GM12878 (cell line): ENCODE data around the gene DPYSL3. TPM values are rescaled to one million over a fixed set of nuclear protein-coding genes. Genes with fewer than 3 reads are reported as not detected.

ENCODE experiments used
- ATAC-seq: fragments of 200-7000 bp; cut with Tn5 transposase; 3 replicates; pipeline ENCODE4 v1.9.1; 2020; ENCODE audit warnings: mild to moderate bottlenecking, moderate library complexity
- BruUV-seq: library from RNA; stranded (reverse); fragments of 400-500 nt; replicated peaks from 2 replicates; lab custom pipeline; 2021; lab: Mats Ljungman, UMichigan
- CTCF ChIA-PET: fragments of 300-600 bp; sonication (Branson Sonifier 250); formaldehyde crosslinking; extraction: SDS; loops from one replicate; lab custom pipeline; 2021; ENCODE audit warnings: inconsistent platforms; lab: Yijun Ruan, JAX
- POLR2A ChIA-PET: fragments of 350-600 bp; formaldehyde crosslinking; extraction: SDS; loops from one replicate; lab custom pipeline; 2021; ENCODE audit warnings: inconsistent platforms; lab: Charles Lee
- RAD21 ChIA-PET: fragments of 300-600 bp; sonication (Branson Sonifier 250); formaldehyde crosslinking; loops from one replicate; lab custom pipeline; 2023; ENCODE audit warnings: antibody characterized with exemption; ENCODE audit not compliant: unreplicated experiment; lab: Charles Lee
- SMC1A ChIA-PET: fragments of 300-600 bp; sonication (Branson Sonifier 250); formaldehyde crosslinking; loops from one replicate; lab custom pipeline; 2023; ENCODE audit not compliant: unreplicated experiment, uncharacterized antibody; lab: Charles Lee
- DNase-seq: peaks from one replicate; pipeline ENCODE4 v3.0.0-alpha.2; 2011; ENCODE audit warnings: low read depth, low spot score
- FAIRE-seq: peaks from 3 replicates; lab custom pipeline; 2011; peaks lifted over from hg19 to GRCh38; lab: Jason Lieb, UNC
- H2AFZ ChIP-seq: 2 replicates; pipeline ENCODE4 v1.6.0; 2011; ENCODE audit warnings: low read depth, low read length, control low read depth; ENCODE audit not compliant: control insufficient read depth
- H3K27ac ChIP-seq: 2 replicates; pipeline ENCODE4 v1.5.1; 2011; ENCODE audit warnings: control low read depth; ENCODE audit not compliant: control insufficient read depth, insufficient read depth
- H3K27me3 ChIP-seq, 2 experiments: replicated peaks in 1 of 2; 2 replicates each; pipeline versions ENCODE4 v1.6.0 to v1.6.1; 2011; ENCODE audit warnings: low read length in 1 of 2; ENCODE audit not compliant: control insufficient read depth in 2 of 2, insufficient read depth in 2 of 2
- H3K36me3 ChIP-seq, 2 experiments: 2 replicates each; pipeline ENCODE4 v1.5.1; 2011; ENCODE audit warnings: low read length in 1 of 2; ENCODE audit not compliant: control insufficient read depth in 2 of 2, insufficient read depth in 2 of 2
- H3K4me1 ChIP-seq: 2 replicates; pipeline ENCODE4 v1.6.1; 2011; ENCODE audit warnings: mild to moderate bottlenecking, low read length, moderate library complexity, mixed read lengths; ENCODE audit not compliant: control insufficient read depth, insufficient read depth
- H3K4me2 ChIP-seq: 2 replicates; pipeline ENCODE4 v1.6.0; 2011; ENCODE audit warnings: control low read depth; ENCODE audit not compliant: control insufficient read depth, insufficient read depth
- H3K4me3 ChIP-seq: fragments of 200-600 bp; sonication (generic); 2 replicates; pipeline ENCODE4 v1.5.1; 2016
- H3K79me2 ChIP-seq: 2 replicates; pipeline ENCODE4 v1.6.0; 2011; ENCODE audit warnings: low read length; ENCODE audit not compliant: control insufficient read depth, insufficient read depth
- H3K9ac ChIP-seq: 2 replicates; pipeline ENCODE4 v1.8.0; 2011; ENCODE audit warnings: low read length, control low read depth, mixed read lengths; ENCODE audit not compliant: control insufficient read depth, insufficient read depth
- H3K9me3 ChIP-seq: replicated peaks from 3 replicates; pipeline ENCODE4 v1.5.1; 2011; ENCODE audit warnings: mild to moderate bottlenecking, low read length; ENCODE audit not compliant: control insufficient read depth, insufficient read depth
- H4K20me1 ChIP-seq: 2 replicates; pipeline ENCODE4 v1.6.0; 2011; ENCODE audit not compliant: control insufficient read depth, insufficient read depth
- ASH2L ChIP-seq: fragments of 300-600, 200-600 bp; sonication (generic); IDR thresholded peaks from 2 replicates; pipeline ENCODE4 v1.6.1; 2017; ENCODE audit warnings: low read depth, mild to moderate bottlenecking, borderline replicate concordance
- ATF7 ChIP-seq: fragments of 450-650 bp; IDR thresholded peaks from 2 replicates; pipeline ENCODE4 v1.6.1; 2016; ENCODE audit warnings: low read depth, mild to moderate bottlenecking
- CREB1 ChIP-seq: IDR thresholded peaks from 2 replicates; pipeline ENCODE4 v1.6.1; 2012; ENCODE audit warnings: low read depth, mild to moderate bottlenecking, inconsistent platforms
- HDAC6 ChIP-seq: fragments of 200-600 bp; sonication (generic); IDR thresholded peaks from one replicate; pipeline ENCODE4 v1.8.0; 2017; ENCODE audit warnings: antibody characterized with exemption; ENCODE audit not compliant: unreplicated experiment
- JUNB ChIP-seq: IDR thresholded peaks from 2 replicates; pipeline ENCODE4 v1.6.1; 2016; ENCODE audit warnings: antibody characterized with exemption, mild to moderate bottlenecking
- MEF2A ChIP-seq: IDR thresholded peaks from 2 replicates; pipeline ENCODE4 v1.6.1; 2011; ENCODE audit warnings: low read depth, mild to moderate bottlenecking, low read length, moderate library complexity; ENCODE audit not compliant: insufficient read depth
- MEF2B ChIP-seq: fragments of 450-650 bp; IDR thresholded peaks from 2 replicates; pipeline ENCODE4 v1.6.1; 2018; ENCODE audit warnings: mild to moderate bottlenecking, moderate library complexity; ENCODE audit not compliant: partially characterized antibody, poor library complexity, severe bottlenecking
- PRDM15 ChIP-seq: fragments of 450-650 bp; formaldehyde crosslinking; IDR thresholded peaks from 2 replicates; pipeline ENCODE4 v1.4.0; 2020; ENCODE audit warnings: mild to moderate bottlenecking, moderate library complexity
- RELB ChIP-seq: fragments of 450-650 bp; IDR thresholded peaks from 2 replicates; pipeline ENCODE4 v1.6.1; 2017; ENCODE audit warnings: low read depth, mild to moderate bottlenecking, moderate library complexity
- SMARCA5 ChIP-seq: fragments of 450-650 bp; IDR thresholded peaks from 2 replicates; pipeline ENCODE4 v1.6.1; 2017; ENCODE audit warnings: mild to moderate bottlenecking
- SP1 ChIP-seq: IDR thresholded peaks from one replicate; pipeline ENCODE4 v1.6.1; 2011; ENCODE audit warnings: low read depth, low read length
- TAF1 ChIP-seq: IDR thresholded peaks from 2 replicates; pipeline ENCODE4 v1.6.1; 2011; ENCODE audit warnings: mild to moderate bottlenecking, low read depth, low read length, borderline replicate concordance
- TARDBP ChIP-seq: IDR thresholded peaks from 2 replicates; pipeline ENCODE4 v1.6.1; 2016; ENCODE audit warnings: borderline replicate concordance
- WGBS: methylation state at CpG from one replicate; pipeline ENCODE4 v1.1.6; 2016; ENCODE audit warnings: low lambda C conversion rate; ENCODE audit not compliant: insufficient replicate concordance, insufficient coverage; ENCODE audit errors: missing lambda C conversion rate; 5-methylcytosine and 5-hydroxymethylcytosine counted together
- in situ Hi-C: fragments of 300-500 bp; cut with MboI; formaldehyde crosslinking; loops from 9 replicates; pipeline ENCODE4 v1.14.3; 2018; ENCODE audit warnings: mixed read lengths
- intact Hi-C: fragments of 100-400 bp; cut with micrococcal nuclease; formaldehyde crosslinking; loops from one replicate; pipeline ENCODE4 v1.14.2; 2022; ENCODE audit not compliant: unreplicated experiment
- polyA plus RNA-seq, 11 experiments: library from polyadenylated mRNA; depleted of rRNA in 4 of 11; unstranded in 6 of 11; stranded (reverse) in 5 of 11; fragments of >200 nt; fragmentation: Nextera tagmentation in 4 of 11; fragmentation: Illumina TruSeq in 1 of 11; extraction: Ambion mirVana in 4 of 11; extraction: Trizol in 1 of 11; gene quantifications; 1 replicate in 1 of 11; 2 replicates in 10 of 11; pipeline versions ENCODE4 v1.2.1 to v1.2.3, GENCODE V29; 2011 to 2016; ENCODE audit warnings: inconsistent platforms in 2 of 11, missing spikeins in 2 of 11, low read depth in 1 of 11
- total RNA-seq, 4 experiments: library from RNA; depleted of rRNA in 3 of 4; stranded (reverse); fragments of >200 nt in 3 of 4; fragmentation: Illumina TruSeq in 1 of 4; extraction: Trizol in 1 of 4; gene quantifications; 2 replicates each; pipeline versions ENCODE4 v1.2.1 to v1.2.3, GENCODE V29; 2013 to 2021
- TF ChIP-seq, protein P1 (sequence below), 3 experiments: IDR thresholded peaks in 2 of 3; conservative IDR thresholded peaks in 1 of 3; 2 replicates each; pipeline ENCODE4 v1.5.1; 2011; ENCODE audit warnings: low read depth in 3 of 3, low read length in 3 of 3, mild to moderate bottlenecking in 3 of 3, control low read depth in 2 of 3, moderate library complexity in 2 of 3, inconsistent platforms in 1 of 3, mixed read lengths in 1 of 3; ENCODE audit not compliant: control insufficient read depth in 2 of 3, insufficient read depth in 1 of 3; ENCODE audit errors: extremely low read depth in 1 of 3

Gene DPYSL3
- total and polyA plus RNA-seq, 10 of the 15 experiments (the other 5 are each of a cell fraction or from before 2014, with no cell fraction given), result 0.08 to 1.5 (median 0.45) TPM; not detected in 1

DNA sequence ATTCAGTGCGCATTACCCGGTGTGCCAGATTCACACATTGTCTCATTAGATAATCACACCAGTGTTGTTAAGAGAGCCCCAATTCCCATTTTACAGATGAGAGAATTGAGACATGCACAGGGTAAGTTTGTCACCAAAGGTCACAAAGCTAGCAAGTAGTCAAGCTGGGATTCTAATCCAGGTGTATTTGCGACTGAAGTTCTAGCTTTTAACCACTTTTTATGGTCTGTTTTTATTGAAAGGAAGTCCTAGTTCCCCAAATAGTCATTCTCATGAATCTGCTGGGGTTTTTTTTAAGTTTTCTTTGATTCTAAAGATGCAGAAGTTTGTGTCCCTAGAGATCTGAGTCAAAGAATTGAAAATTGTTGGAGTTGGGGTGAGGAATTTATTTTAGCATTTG lies 136.5 kb downstream of the DPYSL3 start:
- Histone ChIP-seq H4K20me1 (no peaks in the 10 kb centered on the region), H3K4me3 (no peak overlapping the region), H3K79me2 (no peaks in the 10 kb centered on the region), H3K9ac (no peak overlapping the region), H3K4me1 (no peaks in the 10 kb centered on the region), H3K36me3 (no peaks in the 10 kb centered on the region), H3K9me3 (no peaks in the 10 kb centered on the region), H3K27ac (no peak overlapping the region), H2AFZ (no peak overlapping the region), H3K27me3 (no peaks in the 10 kb centered on the region; a peak in 1 of 4 replicates), H3K4me2 (no peak overlapping the region)
- ChIA-PET CTCF (interaction anchor here (0.7 to 1.9 kb wide), 3 partner anchors 18 to 135 kb away, joined by 3 to 9 read pairs (median 3); no protein-coding TSS in a partner anchor), POLR2A (interaction anchor here (0.7 kb wide), 1 partner anchor 14 kb away, joined by 3 read pairs; no protein-coding TSS in a partner anchor), SMC1A (interaction anchor here (0.7 to 1.9 kb wide), 5 partner anchors 8 to 149 kb away, joined by 3 to 6 read pairs (median 3); no protein-coding TSS in a partner anchor), RAD21 (interaction anchor here (1.3 kb wide), 1 partner anchor 10 kb away, joined by 5 read pairs; no protein-coding TSS in a partner anchor)
- ATAC-seq (no peak; the same call in 2 of the 3 replicates), FAIRE-seq (no peak), DNase-seq (no peak)
- 17% methylated on average over 3 of the region's 3 CpGs for WGBS
- intact Hi-C loops, result no loop called here
- BruUV-seq, result no TSS peak
- in situ Hi-C loops, result no loop called here
- TF ChIP-seq CREB1 (no peak), MEF2A (no peak), MEF2B (no peak), TARDBP (no peak), HDAC6 (no peak), TAF1 (no peak), ASH2L (no peak), ATF7 (no peak), SMARCA5 (no peak), RELB (no peak), SP1 (no peak), PRDM15 (CRISPR knock-in tag) (no peak), JUNB (no peak)
- TF ChIP-seq, protein P1, sequence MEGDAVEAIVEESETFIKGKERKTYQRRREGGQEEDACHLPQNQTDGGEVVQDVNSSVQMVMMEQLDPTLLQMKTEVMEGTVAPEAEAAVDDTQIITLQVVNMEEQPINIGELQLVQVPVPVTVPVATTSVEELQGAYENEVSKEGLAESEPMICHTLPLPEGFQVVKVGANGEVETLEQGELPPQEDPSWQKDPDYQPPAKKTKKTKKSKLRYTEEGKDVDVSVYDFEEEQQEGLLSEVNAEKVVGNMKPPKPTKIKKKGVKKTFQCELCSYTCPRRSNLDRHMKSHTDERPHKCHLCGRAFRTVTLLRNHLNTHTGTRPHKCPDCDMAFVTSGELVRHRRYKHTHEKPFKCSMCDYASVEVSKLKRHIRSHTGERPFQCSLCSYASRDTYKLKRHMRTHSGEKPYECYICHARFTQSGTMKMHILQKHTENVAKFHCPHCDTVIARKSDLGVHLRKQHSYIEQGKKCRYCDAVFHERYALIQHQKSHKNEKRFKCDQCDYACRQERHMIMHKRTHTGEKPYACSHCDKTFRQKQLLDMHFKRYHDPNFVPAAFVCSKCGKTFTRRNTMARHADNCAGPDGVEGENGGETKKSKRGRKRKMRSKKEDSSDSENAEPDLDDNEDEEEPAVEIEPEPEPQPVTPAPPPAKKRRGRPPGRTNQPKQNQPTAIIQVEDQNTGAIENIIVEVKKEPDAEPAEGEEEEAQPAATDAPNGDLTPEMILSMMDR (IDR thresholded peaks at IDR 0.05 in 2 of 3, conservative IDR thresholded peaks at IDR 0.05 in 1 of 3; ENCODE audit: control insufficient read depth in 2 of 3, extremely low read depth in 1 of 3, insufficient read depth in 1 of 3, low read depth in 3 of 3, low read length in 3 of 3), result no peak
